ENCODE data around the gene ESR1.
A peak's percentile ranks its signal among the peaks of the same experiment; 100 is the strongest.

The ESR1 gene

DNA sequence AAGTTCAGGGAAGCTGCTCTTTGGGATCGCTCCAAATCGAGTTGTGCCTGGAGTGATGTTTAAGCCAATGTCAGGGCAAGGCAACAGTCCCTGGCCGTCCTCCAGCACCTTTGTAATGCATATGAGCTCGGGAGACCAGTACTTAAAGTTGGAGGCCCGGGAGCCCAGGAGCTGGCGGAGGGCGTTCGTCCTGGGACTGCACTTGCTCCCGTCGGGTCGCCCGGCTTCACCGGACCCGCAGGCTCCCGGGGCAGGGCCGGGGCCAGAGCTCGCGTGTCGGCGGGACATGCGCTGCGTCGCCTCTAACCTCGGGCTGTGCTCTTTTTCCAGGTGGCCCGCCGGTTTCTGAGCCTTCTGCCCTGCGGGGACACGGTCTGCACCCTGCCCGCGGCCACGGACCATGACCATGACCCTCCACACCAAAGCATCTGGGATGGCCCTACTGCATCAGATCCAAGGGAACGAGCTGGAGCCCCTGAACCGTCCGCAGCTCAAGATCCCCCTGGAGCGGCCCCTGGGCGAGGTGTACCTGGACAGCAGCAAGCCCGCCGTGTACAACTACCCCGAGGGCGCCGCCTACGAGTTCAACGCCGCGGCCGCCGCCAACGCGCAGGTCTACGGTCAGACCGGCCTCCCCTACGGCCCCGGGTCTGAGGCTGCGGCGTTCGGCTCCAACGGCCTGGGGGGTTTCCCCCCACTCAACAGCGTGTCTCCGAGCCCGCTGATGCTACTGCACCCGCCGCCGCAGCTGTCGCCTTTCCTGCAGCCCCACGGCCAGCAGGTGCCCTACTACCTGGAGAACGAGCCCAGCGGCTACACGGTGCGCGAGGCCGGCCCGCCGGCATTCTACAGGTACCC lies at the start of gene ESR1:
Gene ESR1 (plus strand): TSS at position 170 of the 858 bp plus-strand sequence. CDS start 231 bp downstream, at position 401.
- no peak for TF ChIP-seq CTCF (IDR thresholded peaks at IDR 0.05; ENCODE audit: borderline replicate concordance, insufficient read depth, low read depth, low read length)
- no peak within 1 kb of the TSS for H3K4me3 ChIP-seq (ENCODE audit: low read depth, low read length)

- no peak for TF ChIP-seq CTCF (IDR thresholded peaks at IDR 0.05; ENCODE audit: borderline replicate concordance, insufficient read depth, low read depth, low read length)
- H3K4me3 ChIP-seq (ENCODE audit: low read depth, low read length) = no peak overlapping the region
Measured at GRCh38 chr6:151760486-151760885, 47.0 kb upstream of the ESR1 start.

DNA sequence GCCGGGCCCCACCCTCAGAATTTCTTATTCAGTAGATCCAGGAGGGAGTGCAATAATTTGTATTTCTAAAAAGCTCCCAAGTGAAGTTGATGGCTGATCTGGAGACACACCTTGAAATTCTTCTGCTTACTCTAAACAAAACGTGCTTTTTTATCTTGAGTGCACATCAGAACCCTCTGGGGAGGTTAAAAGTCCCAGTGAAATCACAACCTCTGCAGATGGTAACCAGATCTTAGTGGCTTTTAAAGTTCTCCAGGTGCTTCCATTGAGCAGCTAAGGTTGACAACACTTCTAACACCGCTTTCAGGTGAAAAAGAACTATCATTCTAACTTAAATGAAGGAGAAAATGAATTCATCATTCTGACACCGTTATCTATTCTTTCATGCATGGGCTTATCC lies 45.6 kb upstream of the ESR1 start:
- no peak overlapping the region for H3K4me3 ChIP-seq (ENCODE audit: low read depth, low read length)
- TF ChIP-seq CTCF (IDR thresholded peaks at IDR 0.05; ENCODE audit: borderline replicate concordance, insufficient read depth, low read depth, low read length) = no peak

GRCh38 chr6:151762817-151763216 lies 44.7 kb upstream of the ESR1 start:
- TF ChIP-seq CTCF (IDR thresholded peaks at IDR 0.05; ENCODE audit: borderline replicate concordance, insufficient read depth, low read depth, low read length) = no peak
- no peak overlapping the region for H3K4me3 ChIP-seq (ENCODE audit: low read depth, low read length)

DNA sequence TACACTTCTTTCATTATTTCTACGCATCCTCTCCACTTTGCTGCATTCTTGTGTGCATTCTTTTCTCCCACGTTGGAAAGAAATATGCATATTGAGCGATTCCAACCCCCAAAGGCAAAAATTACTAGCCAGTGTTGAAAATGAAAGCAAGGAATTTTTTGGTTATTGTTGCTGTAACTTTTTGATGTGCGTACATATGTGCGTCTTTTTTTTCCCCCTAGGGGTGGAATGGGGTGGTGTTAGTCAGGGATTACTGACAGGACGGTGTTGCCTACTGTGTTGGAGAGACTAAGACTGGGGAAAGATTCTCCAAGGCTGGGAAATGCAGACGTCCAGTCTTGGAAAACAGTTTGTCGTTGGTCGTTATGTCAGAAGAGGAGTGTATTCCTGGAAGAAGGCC lies 44.2 kb upstream of the ESR1 start:
- H3K4me3 ChIP-seq (ENCODE audit: low read depth, low read length) = no peak overlapping the region
- no peak for TF ChIP-seq CTCF (IDR thresholded peaks at IDR 0.05; ENCODE audit: borderline replicate concordance, insufficient read depth, low read depth, low read length)

DNA sequence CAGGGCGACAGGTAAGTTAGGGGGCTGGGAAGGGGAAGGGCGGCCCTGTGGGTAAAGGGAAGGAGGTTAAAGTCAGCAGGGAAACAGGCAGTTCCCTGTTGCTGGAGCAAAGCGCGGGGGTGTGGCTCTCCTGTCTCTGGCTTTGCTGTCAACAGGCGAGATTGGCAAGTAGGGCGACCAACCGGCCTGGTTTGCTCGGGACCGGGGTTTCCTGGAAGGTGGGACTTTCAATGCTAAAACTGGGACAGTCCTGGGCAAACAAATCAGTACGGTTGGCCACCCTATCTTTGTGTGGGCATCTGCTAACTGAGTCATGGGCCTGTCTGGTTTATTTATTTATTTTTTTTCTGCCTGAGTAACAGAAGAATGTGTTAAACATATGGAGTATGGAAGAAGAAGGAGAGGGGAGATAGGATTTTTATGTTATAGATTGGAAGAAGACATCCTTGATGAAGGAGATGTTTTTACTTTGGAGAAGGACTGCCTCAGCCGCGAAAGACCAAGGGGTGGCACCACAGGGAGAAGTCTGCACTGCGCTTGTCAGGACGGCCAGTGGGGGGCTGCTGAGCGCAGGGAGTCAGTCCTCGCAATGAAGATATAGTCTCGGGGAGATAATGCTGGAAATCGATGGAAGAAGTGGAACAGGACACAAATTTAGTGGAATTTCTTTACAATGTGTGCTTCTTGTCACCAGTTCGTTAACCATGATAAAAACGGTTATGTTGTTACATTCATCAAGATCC lies 43.4 kb upstream of the ESR1 start:
- H3K4me3 ChIP-seq (ENCODE audit: low read depth, low read length) = no peak overlapping the region
- peak; percentile 75 for TF ChIP-seq CTCF (IDR thresholded peaks at IDR 0.05; ENCODE audit: borderline replicate concordance, insufficient read depth, low read depth, low read length)
